Parathyroid adenoma (tissue), 2 donors: ENCODE results near the gene PCDHGA8.
"Not testable (repeated sequence)": the region's sequence is repeated elsewhere in the genome, so short reads cannot be mapped to it uniquely, and the experiment has no call there.

Experiments
- H2AFZ ChIP-seq: fragments of 300-600 bp; sonication (generic); one replicate; pipeline ENCODE4 v1.7.0; 2017; ENCODE audit warnings: antibody characterized with exemption, mild to moderate bottlenecking
- H3K27ac ChIP-seq: fragments of 300-600 bp; sonication (generic); one replicate; pipeline ENCODE4 v1.7.0; 2017
- H3K27me3 ChIP-seq: fragments of 300-600 bp; sonication (generic); one replicate; pipeline ENCODE4 v1.7.0; 2017; ENCODE audit warnings: low read length; ENCODE audit not compliant: control insufficient read depth, insufficient read depth
- H3K36me3 ChIP-seq: fragments of 300-600 bp; sonication (generic); one replicate; pipeline ENCODE4 v1.7.0; 2017; ENCODE audit warnings: low read length; ENCODE audit not compliant: control insufficient read depth, insufficient read depth
- H3K4me1 ChIP-seq: fragments of 300-600 bp; sonication (generic); one replicate; pipeline ENCODE4 v1.7.0; 2017; ENCODE audit warnings: control low read depth
- H3K4me2 ChIP-seq: fragments of 300-600 bp; sonication (generic); one replicate; pipeline ENCODE4 v1.7.0; 2017; ENCODE audit warnings: low read length
- H3K4me3 ChIP-seq: fragments of 300-600 bp; sonication (generic); one replicate; pipeline ENCODE4 v1.7.0; 2017; ENCODE audit warnings: low read depth, low read length
- H3K79me2 ChIP-seq: fragments of 300-600 bp; sonication (generic); one replicate; pipeline ENCODE4 v1.7.0; 2017; ENCODE audit warnings: control low read depth
- H3K9ac ChIP-seq: fragments of 300-600 bp; sonication (generic); one replicate; pipeline ENCODE4 v1.7.0; 2017; ENCODE audit warnings: mild to moderate bottlenecking
- H3K9me3 ChIP-seq: fragments of 300-600 bp; sonication (generic); one replicate; pipeline ENCODE4 v1.7.0; 2017; ENCODE audit warnings: low read length; ENCODE audit not compliant: control insufficient read depth
- CTCF ChIP-seq: fragments of 300-600 bp; sonication (generic); IDR thresholded peaks from one replicate; pipeline ENCODE4 v1.7.0; 2017; ENCODE audit warnings: antibody characterized with exemption, mild to moderate bottlenecking
- donor health status: primary hyperparathyroidism.

PCDHGA8 gene

GRCh38 chr5:141371572-141372475, 20.6 kb upstream of the PCDHGA8 start:
- Histone ChIP-seq H3K36me3 (no peaks in the 10 kb centered on the region), H3K9me3 (peaks cover 13% of the 10 kb centered on the region), H3K79me2 (no peaks in the 10 kb centered on the region), H3K9ac (no peak overlapping the region), H3K4me3 (no peak overlapping the region), H3K27ac (no peak overlapping the region), H3K4me2 (no peak overlapping the region), H2AFZ (no peak overlapping the region), H3K4me1 (no peaks in the 10 kb centered on the region), H3K27me3 (no peaks in the 10 kb centered on the region)
- TF ChIP-seq CTCF: no peak

GRCh38 chr5:141373673-141374317, 18.6 kb upstream of the PCDHGA8 start, which contains the start of gene PCDHGA6:
PCDHGA6 (plus strand) TSS chr5:141373891; CDS start chr5:141374084, 193 bp downstream.
- H3K9ac ChIP-seq: no peak within 1 kb of the TSS
- no peak within 1 kb of the TSS for H3K4me2 ChIP-seq
- H3K4me3 ChIP-seq: peak within 1 kb of the TSS; percentile 35
- H3K79me2 ChIP-seq: no peaks in the 10 kb centered on the region
- H3K27me3 ChIP-seq: no peaks in the 10 kb centered on the region
- H3K4me1 ChIP-seq: no peaks in the 10 kb centered on the region
- H3K9me3 ChIP-seq: peaks cover 13% of the 10 kb centered on the region
- H3K36me3 ChIP-seq: no peaks in the 10 kb centered on the region
- H2AFZ ChIP-seq: peak within 1 kb of the TSS; percentile 38
- no peak for TF ChIP-seq CTCF
- H3K27ac ChIP-seq: peak within 1 kb of the TSS; percentile 16

- Histone ChIP-seq H3K4me3 (no peak overlapping the region), H3K9ac (no peak overlapping the region), H3K27me3 (no peaks in the 10 kb centered on the region), H3K36me3 (no peaks in the 10 kb centered on the region), H2AFZ (no peak overlapping the region), H3K9me3 (peaks cover 15% of the 10 kb centered on the region), H3K4me1 (no peaks in the 10 kb centered on the region), H3K27ac (no peak overlapping the region), H3K4me2 (no peak overlapping the region), H3K79me2 (no peaks in the 10 kb centered on the region)
- no peak for TF ChIP-seq CTCF
Observed at GRCh38 chr5:141374627-141375026, 17.8 kb upstream of the PCDHGA8 start.

- not testable (repeated sequence) for H3K79me2 ChIP-seq, H3K27ac ChIP-seq, H3K4me2 ChIP-seq, H3K4me3 ChIP-seq, H3K9ac ChIP-seq, H3K36me3 ChIP-seq, H3K4me1 ChIP-seq, H3K27me3 ChIP-seq, H2AFZ ChIP-seq
- H3K9me3 ChIP-seq: peaks cover 10% of the 10 kb centered on the region
Observed at GRCh38 chr5:141375444-141376155, 16.8 kb upstream of the PCDHGA8 start.
